NCI-H2107 treated with DMSO at 0.1 percent for 48 hours (cell line): ENCODE data around the gene NPTX1.

Experiments
- DNase-seq: peaks from one replicate; lab custom pipeline; 2025; ENCODE audit not compliant: unreplicated experiment; lab: John Stamatoyannopoulos, UW

NPTX1 gene

DNA sequence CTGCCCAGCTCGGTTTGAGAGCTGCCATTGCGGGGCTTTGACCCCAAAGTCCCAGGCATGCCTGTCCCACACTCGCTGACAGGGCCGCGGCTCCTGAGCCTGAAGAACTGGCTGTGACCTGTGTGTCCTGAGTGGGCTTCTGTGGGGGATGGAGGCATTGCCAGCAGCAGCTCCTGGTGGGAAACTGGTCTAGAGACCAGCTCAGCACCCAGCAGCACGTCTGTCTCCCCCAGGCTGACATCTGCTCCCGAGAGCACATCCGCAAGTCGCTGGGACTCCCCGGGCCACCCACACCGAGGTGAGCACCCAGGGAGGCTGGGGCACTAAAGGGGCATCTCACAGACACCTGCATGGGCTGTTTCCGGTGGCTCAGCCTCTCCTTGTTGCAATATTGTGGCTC, 48.0 kb downstream of the NPTX1 start:
- no peak for DNase-seq

DNA sequence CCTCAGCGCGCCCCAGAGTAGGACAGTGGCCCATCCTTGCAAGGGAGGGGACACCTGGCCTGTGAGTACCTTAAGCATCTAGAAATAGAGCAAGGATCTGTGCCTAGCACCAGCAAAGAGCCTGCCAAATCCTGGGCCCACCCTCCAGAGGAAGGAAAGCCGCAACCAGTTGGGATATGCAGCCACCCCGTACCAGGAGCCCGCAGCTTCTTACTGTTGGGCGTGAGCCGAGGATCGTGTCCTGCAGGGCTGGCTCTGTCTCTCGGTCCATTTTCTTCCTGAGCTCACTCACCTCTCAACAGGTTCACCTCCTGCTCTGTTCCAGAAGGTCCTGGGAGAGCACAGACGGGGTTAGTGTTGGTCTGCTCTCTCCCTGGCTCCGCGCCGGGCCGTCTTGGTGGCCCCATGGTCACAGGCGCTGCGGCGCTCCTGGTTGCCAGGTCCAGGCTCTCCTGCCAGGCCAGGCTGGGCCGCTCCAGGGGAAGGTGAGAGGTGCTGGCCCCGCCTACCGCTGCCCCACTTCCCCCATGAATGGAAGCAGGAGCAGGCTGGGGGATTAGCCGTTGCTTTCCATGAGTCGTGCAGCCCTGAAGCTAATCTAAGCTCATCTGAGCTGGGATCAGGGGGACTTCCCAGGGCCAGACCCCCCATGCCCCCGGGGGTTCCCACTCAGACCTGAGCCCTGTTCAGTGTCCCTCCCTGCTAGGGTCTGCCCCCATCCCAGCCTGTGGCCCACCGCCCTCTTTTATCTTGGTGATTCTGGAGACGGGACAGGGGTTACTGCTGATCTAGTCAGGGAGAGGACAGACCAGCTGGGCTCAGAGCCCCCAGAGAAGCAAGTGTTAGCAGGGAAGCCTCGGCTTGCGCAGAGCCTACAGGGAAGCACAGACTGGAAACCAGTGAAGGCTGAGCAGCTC, 48.8 kb downstream of the NPTX1 start:
- DNase-seq: no peak

DNA sequence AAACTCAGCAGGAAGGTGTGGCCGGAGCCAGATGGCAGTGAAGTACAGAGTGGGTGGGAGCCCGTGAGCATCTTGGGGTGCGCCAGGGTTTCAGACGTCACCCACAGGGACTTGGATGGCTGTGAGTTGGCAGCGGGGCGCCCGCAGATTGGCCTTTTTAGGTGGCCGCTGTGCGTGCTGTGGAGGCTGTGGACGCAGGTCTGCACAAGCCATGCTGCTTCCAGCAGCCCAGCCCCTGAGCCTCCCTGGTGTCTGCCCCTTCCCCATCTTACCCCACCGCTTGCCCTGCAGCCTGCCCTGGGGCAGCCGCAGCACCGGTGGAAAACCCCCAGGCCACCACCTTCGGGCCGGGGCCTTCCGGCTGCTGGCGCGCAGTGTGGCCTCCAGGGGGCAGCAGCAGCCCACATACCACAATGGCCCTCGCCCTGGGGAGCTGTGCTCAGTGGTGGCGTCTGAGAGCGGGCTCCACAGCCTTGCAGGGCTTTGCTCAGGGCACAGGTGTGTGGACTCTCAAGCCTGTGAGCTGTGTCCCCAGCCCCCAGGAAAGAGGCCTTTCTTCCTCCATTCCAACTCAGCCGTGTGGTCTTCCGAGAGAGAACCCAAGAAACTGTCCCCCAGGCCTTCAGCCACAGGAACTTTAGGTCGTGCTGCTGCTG, 49.6 kb downstream of the NPTX1 start:
- DNase-seq: peak; percentile 7

DNA sequence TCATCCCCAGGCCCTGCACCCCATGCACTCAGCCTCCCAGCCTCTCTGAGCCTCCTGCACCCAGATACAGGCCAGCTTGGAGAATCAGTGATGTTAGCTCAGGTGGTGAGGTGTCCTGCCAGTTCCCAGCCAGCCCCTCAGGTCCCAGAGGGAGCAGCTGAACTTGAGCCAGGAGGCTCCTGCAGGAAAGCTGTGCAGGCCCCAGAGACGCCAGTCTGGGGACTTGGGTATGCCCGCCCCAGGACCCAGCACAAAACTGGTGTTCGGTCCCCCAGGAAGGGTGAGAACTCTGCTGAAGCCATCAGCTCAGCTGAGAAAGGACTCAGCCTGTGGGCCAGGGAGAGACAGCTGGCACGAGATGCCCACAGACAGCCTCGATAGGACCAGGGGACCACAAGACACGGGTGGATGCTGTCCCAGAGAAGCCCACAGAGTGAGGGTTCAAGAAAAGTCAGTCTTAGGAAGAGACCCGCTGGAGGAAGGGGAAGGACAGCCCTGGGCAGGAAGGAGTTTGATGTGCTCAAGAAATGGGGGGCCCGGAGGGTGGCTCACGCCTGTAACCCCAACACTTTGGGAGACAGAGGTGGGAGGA, 50.5 kb downstream of the NPTX1 start:
- no peak for DNase-seq

DNA sequence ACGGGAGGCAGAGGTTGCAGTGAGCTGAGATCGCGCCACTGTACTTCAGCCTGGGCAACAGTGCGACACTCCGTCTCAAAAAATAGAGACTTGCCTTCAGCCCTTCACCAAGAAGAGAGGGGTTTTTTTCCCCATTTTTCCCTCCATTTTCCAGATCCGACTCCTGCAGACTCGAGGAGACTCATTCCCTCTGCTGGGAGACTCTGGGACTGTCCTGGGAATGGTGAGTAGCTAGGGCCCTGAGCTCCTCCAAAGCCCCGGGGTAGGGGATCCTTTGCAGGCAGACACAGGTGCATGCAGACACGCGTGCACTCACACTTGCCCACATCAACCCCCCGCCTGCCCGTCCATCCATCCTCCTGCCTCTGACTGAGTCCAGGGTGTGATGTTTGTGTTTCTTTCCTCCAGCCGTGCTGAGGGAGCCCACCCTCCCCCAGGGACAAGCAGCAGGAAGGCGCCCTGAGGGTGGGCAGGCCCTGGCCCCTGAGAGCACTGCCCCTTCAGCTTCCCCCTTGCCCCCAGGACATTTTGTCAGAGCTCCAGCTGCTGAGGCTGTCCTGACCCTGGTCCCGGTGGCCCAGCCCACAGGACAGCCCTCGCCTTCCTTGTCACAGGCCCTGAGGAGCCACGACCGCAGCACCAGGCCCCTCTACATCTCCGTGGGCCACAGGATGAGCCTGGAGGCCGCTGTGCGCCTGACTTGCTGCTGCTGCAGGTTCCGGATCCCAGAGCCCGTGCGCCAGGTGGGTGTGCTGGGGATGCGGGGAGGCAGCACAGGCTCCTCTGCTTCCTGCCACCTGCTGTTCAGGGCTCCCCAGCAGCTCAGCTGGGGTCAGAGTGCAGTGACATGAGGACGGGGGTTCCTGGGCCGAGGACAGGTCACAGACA, 51.3 kb downstream of the NPTX1 start:
- no peak for DNase-seq

DNA sequence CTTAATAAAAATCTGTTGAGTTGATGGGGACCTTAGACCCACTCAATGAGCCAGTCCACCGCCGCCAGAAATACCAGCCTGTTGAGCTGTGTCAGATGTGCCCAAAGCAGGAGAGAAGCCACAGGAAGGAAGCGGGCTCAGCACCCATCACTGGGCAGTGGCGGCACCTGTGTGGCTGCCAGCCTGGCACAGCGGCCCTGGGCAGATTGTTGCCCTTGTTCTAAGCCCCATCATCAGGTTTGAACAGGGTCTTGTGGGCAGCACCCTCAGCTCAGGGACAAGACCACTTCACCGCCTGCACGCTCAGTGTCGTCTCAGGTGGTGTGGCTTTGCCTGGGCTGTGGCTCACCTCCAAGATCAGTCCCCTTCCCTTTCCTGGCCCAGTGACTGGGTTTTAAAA, 52.1 kb downstream of the NPTX1 start:
- DNase-seq: no peak

DNA sequence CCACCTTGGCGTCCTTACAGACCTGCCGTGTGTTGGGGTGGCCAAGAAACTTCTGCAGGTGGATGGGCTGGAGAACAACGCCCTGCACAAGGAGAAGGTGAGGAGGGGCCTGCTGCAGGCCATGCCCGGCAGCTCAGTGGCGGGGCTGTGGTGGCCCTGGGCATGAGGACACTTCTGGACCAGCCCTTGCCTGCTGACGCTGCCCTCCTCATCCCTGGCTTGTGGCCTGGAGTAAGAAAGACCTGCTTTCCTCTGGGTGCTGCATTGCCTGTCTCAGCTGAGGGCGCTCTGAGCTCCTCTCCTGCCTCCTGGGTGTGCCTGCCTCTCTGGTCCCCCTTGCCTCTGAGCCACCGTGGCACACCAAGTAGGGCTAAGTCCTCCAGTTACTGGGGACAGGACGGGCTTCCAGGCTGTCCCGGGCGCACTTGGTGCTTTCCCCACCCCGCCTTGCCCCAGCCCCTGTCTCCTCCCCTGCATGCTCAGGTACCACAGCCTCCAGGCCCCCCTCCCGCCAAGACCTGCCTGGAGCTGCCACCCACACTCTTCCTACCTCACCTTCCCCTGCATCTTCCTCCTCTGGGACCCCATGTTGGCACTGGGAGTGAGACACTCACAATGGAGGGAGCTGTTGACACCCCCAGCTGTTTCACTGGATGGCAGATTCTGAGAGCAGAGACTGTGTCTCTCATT, 52.7 kb downstream of the NPTX1 start:
- no peak for DNase-seq

DNA sequence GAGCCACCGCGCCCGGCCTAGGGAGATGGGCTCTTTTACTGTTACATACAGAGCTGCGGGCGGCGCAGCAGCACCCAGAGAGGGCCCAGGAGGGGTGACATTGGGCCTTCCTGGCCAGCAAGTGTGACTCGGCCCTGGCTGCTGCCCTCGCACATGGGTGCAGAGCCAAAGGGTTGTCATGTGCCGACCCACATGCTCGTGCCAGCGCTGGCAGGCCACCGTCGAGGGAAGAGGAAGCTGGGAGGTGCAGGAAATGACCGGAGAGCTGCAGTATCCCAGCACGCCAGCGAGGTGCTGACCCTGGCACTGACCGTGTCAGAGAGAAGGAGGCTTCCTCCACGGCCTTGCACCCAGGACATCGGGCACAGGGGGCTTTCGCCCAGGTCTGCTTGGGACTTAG, 53.4 kb downstream of the NPTX1 start:
- DNase-seq: no peak

DNA sequence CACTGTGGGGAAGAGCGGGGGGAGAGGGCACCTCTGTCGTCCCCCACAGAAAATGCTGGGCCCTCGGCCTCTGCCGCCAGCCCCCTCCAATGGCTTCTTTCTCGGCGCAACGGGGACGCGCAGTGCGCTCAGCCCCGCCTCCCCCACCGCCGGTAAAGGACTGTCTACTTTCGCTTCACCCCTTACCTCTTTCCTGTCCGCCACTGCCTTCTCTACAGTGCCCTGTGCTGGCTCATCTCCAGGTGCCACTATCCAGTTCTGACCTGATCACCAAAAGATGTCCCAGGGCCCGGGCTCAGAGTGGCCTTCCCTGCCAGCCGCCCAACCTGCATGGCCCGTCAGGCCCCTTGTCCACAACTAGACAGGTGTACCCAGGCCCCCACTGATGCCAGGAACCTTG, 54.1 kb downstream of the NPTX1 start:
- DNase-seq: no peak

DNA sequence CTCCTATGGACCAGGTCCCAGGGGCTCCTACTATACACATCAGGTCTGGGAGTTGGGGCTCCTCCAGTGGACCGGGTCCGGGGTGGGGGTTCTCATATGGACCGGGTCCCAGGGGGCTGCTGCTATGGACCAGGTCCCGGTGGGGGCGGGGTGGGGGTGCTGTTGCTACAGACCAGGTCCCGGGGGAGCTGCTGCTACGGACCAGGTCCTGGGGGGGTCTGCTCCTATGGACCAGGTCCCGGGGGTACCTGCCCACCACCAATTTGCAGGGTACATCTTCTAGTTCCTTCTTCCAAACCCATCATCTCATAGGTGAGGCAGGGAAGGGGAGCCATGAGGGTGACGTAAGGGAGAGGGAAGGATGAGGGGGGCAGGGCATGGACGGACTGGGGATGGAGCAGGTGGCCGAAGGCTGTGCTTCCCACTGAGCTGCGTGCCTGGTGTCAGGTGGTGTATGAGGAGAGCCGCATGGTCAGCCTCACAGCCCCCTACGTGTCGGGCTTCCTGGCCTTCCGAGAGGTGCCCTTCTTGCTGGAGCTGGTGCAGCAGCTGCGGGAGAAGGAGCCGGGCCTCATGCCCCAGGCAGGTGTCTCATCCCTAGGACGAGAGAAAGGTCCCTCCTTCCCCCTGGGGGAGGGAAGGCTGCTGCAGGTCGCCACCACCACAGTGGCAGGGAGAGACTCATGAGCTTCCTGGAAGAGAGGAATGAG, 54.9 kb downstream of the NPTX1 start:
- DNase-seq: no peak

DNA sequence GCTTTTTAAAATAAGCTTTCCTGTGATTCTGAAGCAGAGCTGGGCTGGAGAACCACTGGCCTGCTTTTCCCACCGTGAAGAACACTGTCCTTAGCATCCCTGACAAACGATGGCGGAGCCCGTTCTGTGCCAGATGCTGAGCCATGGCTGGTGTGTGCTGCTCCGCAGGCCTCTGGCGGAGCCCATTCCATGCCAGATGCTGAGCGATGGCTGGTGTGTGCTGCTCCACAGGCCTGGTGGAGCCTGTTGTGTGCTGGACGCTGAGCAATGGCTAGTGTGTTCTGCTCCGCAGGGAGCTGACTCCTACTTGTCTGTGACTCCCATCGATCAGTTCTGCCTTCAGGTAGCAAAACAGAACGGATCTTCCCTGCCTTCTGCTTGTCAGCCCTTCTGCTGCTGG, 57.2 kb downstream of the NPTX1 start:
- no peak for DNase-seq

DNA sequence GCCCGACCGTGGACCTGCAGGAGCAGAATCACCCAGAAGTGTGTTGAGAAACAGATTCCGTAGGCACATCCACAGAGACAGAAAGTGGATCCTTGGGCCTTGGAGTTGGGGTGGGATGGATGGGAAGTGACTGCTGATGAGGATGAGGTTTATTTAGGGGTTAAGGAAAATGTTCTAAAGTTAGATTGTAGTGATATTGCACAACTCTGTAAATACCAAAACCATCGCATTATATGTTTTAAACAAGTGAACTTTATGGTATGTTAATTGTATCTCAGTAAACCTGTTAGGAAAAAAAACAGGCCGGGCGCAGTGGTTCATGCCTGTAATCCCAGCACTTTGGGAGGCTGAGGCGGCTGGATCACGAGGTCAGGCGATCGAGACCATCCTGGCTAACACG, 57.8 kb downstream of the NPTX1 start:
- DNase-seq: no peak
